Skin epidermis (tissue), 12 donors: ENCODE results near the gene ELANE.
A peak's percentile ranks its signal among the peaks of the same experiment; 100 is the strongest.
"Not testable (repeated sequence)": the region's sequence is repeated elsewhere in the genome, so short reads cannot be mapped to it uniquely, and the experiment has no call there.

Experiments
- H3K27ac ChIP-seq, 21 experiments: fragments of 200-600 bp; sonication (generic) in 11 of 21; one replicate each; pipeline ENCODE4 v1.5.0; 2020; ENCODE audit warnings: mild to moderate bottlenecking in 3 of 21, inconsistent platforms in 2 of 21, moderate library complexity in 2 of 21
- H3K4me3 ChIP-seq, 7 experiments: fragments of 200-600 bp; sonication (generic) in 2 of 7; one replicate each; pipeline ENCODE4 v1.5.0; 2020; ENCODE audit warnings: inconsistent platforms in 2 of 7, mild to moderate bottlenecking in 2 of 7, moderate library complexity in 1 of 7

Gene ELANE

DNA sequence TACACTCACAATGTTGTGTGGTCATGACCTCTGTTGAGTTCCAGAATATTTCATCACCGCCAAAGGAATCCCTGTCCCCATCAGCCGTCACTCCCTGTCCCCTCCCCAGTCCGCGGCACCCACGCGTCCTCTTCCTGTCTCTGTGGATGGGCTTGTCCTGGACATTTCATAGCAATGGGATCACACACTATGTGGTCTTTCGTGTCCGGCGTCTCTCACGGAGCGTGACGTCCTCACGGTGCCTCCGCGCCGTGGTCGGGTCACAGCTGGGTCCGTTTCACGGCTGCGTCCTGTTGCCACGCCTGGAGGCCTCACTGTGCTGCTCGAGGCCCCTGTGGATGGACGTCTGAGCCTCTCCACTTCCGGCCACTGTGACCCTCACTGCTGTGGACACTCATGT lies 17.9 kb upstream of the ELANE start:
- no peak overlapping the region for H3K27ac ChIP-seq
- H3K4me3 ChIP-seq: no peak overlapping the region

DNA sequence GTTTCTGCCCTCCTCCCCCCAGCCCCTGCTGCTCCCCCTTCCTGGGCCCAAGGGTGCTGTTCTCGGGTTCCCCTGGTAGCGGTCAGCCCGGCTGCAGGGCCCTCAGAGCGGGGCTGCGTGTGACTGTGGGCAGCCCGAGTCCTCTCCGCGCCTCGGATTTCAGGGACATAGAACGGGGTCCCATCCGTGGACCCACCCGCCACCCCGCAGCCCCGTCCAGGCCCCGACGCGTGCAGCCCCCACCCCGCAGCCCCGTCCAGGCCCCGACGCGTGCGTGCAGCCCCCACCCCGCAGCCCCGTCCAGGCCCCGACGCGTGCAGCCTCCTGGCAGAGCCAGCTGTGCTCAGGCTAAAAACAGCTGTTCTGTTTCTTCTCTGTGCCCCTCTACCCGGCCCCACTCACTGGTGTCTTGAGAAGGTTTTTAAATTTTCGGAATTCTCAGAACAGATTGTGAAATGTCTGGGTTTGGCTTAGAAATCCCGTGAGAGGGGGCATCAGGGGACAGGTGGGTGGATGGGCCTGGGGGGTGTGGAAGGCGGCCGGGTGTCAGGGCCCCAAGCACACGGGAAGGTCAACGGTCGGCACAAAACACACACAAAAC lies 16.8 kb upstream of the ELANE start:
- Histone ChIP-seq H3K27ac (no peak overlapping the region), H3K4me3 (no peak overlapping the region)

DNA sequence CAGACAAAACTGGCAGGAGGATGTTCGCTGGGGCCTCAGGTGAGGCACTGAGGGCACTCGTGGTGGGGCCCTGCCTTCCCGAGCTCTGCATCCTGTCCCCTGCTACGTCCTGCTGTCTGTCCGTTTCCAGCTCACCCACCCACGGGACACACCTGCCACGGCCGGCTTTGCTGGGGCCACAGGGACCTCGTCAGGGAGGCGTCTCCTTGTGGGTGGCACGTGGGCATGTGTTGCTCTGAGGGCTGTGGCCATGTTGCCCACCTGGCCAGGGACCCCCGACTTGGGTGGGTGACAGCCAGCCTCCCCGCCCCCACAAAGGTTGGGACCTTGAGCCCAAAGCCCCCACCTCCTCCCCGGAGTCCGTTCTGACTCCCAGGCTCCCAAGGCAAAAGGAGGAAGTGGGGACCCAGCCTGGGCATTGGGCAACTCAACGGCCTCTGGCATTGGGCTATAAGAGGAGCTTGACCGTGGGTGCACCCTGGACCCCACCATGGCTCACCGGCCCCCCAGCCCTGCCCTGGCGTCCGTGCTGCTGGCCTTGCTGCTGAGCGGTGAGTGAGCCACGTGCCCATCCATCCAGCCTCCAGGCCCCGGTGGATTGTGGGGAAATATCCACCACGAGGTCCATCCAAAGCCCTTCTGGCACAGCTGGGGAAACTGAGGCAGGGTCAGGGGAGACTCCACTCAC lies 11.4 kb upstream of the ELANE start, which contains the start of gene PRTN3:
PRTN3 (plus strand) TSS at position 481 of the 688 bp plus-strand sequence; CDS start at position 491, 10 bp downstream.
- Histone ChIP-seq H3K4me3 (no peak within 1 kb of the TSS), H3K27ac (no peak within 1 kb of the TSS)

DNA sequence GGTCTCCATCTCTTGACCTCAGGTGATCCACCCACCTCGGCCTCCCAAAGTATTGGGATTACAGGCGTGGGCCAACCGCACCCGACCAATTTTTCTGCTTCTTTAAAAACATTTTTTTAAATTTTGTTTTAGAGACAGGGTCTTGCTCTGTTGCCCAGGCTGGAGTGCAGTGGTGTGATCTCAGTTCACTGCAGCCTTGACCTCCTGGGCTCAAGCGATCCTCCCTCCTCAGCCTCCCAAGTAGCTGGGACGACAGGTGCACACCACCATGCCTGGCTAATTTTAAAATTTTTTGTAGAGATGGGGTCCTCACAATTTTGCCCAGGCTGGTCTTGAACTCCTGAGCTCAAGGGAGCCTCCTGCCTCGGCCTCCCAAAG lies 9.3 kb upstream of the ELANE start:
- H3K4me3 ChIP-seq: not testable (repeated sequence)

DNA sequence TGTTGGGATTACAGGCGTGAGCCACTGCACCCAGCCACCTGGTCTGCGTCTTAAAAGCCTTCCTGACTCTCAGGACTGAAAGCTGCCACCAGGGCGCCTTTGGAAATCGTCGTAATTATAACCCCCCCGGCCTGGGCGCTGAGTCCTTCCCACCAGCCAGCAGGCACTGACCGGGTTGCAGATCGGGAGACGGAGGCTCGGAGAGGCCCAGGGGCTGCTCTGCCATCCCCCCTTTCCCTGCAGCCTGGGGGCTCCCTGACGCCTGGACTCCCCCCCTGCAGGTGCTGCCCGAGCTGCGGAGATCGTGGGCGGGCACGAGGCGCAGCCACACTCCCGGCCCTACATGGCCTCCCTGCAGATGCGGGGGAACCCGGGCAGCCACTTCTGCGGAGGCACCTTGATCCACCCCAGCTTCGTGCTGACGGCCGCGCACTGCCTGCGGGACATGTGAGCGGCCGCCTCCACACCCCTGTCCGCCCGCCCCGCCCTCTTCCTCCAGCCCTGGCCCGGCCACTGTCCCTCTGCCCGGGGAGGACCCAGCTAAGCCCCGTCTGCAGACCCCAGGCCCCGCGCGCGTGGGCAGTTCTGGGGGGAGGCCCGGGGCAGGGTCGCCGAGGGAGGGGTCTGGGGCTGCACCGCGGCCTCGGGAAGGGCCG lies 8.8 kb upstream of the ELANE start:
- peak overlapping the region in 1 of 7 experiments; percentile 15 for H3K4me3 ChIP-seq
- no peak overlapping the region for H3K27ac ChIP-seq

More for the DNA sequence above, 9.3 kb upstream of the ELANE start:
- H3K27ac ChIP-seq: not testable (repeated sequence)

DNA sequence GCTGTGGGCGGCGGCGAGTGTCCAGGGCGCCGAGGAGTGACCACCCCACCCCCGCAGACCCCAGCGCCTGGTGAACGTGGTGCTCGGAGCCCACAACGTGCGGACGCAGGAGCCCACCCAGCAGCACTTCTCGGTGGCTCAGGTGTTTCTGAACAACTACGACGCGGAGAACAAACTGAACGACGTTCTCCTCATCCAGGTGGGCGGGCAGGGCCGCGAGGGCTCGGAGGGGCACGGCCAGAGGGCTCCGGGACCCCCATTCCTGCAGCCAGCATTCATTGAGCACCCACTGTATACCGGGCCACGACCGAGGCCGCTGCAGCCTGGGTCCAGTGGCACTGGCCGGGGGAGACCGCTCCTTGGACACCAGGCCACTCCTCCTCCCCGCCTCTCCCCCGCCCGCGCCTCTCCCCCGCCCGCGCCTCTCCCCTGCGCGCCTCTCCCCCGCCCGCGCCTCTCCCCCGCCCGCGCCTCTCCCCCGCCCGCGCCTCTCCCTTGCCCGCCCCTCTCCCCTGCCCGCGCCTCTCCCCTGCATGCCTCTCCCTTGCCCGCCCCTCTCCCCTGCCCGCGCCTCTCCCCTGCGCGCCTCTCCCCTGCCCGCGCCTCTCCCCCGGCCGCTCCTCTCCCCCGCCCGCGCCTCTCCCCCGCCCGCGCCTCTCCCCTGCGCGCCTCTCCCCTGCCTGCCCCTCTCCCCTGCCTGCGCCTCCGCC lies 8.1 kb upstream of the ELANE start:
- Histone ChIP-seq H3K4me3 (peak overlapping the region in 1 of 7 experiments; percentile 15), H3K27ac (no peak overlapping the region)

DNA sequence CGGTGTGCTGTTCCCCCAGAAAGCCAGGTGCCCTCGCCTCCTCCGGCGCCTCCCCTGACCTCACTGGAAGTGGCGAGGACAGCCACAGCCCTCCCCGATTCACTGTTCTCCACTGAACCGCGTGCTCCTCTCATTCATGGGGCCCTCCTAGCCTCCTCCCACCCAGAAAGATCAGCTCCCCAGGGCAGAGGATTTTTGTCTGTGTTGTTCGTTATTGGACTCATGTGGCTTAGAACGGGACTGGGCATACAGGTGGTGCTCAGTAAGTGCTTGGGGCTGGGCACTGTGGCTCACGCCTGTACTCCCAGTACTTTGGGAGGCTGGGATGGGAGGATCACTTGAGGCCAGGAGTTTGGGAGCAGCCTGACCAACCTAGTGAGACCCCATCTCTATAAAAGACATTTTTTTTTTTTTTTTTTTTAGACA lies 7.5 kb upstream of the ELANE start:
- no peak overlapping the region for H3K27ac ChIP-seq
- H3K4me3 ChIP-seq: no peak overlapping the region

DNA sequence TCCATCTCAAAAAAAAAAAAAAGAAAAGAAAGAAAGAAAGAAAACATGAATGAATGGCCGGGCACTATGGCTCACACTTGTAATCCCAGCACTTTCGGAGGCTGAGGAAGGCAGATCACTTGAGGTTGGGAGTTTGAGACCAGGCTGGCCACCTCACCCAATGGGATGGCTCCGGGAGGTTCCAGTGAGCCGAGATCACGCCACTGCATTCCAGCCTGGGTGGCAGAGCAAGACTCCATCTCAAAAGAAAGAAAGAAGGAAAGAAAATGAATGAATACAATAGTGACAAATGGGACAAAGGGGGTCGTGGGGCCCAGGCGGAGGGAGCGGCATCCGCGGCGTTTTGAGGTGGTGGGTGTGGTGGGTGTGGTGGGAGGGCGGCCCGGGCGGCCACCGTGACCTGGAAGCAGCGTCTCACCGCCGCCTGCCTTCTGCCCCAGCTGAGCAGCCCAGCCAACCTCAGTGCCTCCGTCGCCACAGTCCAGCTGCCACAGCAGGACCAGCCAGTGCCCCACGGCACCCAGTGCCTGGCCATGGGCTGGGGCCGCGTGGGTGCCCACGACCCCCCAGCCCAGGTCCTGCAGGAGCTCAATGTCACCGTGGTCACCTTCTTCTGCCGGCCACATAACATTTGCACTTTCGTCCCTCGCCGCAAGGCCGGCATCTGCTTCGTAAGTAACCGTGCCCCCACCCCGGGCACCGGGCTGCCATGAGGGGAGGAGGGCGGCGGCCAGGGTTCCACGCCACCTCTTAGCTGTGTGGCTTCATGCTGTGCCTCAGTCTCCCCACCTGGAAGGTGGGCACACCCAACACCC lies 6.2 kb upstream of the ELANE start:
- H3K4me3 ChIP-seq: no peak overlapping the region

DNA sequence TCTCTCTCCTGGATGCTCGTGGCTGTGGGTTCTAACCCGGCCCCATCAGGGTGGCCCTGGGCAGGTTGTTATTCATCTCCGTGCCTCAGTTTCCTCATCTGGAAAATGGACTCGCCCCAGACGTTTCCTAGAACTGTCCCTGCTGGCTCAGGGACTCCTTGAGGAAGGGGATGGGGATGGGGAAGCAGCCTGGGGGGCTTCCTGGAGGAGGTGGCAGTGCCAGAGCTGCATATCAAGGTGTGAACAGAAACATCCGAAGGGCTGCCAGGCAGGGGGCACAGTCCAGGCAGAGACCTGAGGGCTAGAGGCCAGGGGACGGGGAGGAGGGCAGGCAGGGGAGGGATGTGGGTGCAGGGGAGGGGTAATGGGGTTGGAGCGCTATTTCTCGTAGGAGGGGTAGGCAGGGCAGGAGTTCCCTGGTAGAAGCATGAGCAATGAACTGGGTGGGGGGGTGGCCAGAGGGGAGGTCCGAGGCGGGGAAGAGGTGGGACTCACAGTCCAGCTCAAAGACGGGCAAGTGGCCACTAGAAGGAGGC lies 3.6 kb upstream of the ELANE start:
- Histone ChIP-seq H3K4me3 (no peak overlapping the region), H3K27ac (peak overlapping the region in 8 of 21 experiments; percentile 35 to 79 (median 54))

More for the DNA sequence above, 6.2 kb upstream of the ELANE start:
- H3K27ac ChIP-seq: no peak overlapping the region

DNA sequence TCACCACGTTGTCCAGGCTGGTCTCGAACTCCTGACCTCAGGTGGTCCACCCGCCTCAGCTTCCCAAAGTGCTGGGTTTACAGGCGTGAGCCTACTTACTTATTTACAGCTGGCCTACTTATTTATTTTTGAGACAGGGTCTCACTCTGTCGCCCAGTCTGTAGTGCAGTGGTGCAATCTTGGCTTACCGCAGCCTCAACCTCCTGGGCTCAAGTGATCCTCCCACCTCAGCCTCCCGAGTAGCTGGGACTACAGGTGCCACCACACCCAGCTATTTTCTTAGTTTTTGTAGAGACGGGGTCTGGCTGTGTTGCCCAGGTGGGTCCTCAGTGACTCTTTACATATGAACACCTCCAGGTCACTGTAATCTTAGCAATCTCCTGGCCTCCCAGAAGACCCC lies 2.9 kb upstream of the ELANE start:
- H3K4me3 ChIP-seq: not testable (repeated sequence)
- peak overlapping the region in 4 of 21 experiments; percentile 23 to 79 (median 52) for H3K27ac ChIP-seq

DNA sequence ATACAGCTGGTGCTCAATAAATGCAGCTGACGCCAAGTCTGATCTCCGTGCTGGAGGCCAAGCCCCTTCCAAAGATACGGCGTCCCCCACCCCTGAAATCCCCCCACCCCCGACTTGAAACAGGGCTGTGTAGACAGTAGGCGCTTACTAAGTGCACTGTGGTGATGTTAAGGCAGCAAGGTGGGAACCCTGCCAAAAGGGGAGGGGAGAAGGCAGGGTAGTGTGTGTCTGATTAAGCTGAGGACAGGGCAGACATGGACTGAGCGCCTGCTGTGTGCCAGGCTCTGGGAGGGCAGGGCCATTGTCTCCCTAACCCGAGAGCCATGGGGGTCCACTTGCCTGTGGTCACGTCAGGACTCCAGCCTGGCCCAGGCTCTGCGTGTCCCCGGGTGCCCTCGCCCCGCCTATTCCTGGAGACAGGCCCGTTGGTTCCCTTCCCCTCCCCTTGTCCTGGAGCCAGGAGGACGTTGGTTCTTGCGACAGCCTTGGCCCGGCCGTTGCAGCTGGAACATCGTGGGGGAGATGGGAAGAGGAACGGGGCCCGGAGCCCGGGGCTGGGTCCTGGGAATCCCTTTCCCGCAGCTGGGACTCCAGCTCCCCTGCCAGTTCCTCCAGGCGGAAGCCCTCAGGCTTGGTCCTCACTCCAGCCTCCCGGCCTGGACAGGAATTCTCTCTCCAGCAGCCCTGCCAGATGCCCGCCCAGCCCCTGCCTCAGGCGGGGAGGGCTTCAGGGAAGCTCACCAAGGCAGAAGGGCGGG lies 1.7 kb upstream of the ELANE start:
- Histone ChIP-seq H3K4me3 (no peak overlapping the region), H3K27ac (peak overlapping the region in 20 of 21 experiments; percentile 0 to 84 (median 48))

DNA sequence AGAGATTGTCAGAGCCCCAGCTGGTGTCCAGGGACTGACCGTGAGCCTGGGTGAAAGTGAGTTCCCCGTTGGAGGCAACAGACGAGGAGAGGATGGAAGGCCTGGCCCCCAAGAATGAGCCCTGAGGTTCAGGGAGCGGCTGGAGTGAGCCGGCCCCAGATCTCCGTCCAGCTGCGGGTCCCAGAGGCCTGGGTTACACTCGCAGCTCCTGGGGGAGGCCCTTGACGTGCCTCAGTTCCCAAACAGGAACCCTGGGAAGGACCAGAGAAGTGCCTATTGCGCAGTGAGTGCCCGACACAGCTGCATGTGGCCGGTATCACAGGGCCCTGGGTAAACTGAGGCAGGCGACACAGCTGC lies 1.1 kb upstream of the ELANE start:
- Histone ChIP-seq H3K27ac (peak overlapping the region in 20 of 21 experiments; percentile 0 to 84 (median 48)), H3K4me3 (no peak overlapping the region)

DNA sequence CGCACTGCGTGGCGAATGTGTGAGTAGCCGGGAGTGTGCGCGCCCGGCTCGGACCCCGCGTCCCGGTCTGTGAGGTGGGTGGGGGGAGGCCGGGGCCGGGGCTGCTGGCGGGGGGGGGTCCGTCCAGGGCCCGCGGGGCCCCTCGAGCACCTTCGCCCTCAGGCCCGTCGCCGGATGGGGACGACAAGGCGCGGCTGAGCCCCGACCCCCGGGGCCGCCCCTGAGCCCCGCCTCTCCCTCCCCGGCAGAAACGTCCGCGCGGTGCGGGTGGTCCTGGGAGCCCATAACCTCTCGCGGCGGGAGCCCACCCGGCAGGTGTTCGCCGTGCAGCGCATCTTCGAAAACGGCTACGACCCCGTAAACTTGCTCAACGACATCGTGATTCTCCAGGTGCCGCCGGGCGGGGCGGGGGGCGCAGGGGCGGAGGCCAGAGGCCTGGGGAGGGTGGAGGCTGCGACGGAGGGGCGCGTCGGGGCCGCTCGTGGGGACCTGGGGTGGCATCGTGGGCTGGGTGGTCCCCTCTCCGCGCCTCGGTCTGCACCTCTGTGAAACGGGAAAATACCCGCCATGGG lies 997 bp downstream of the ELANE start:
- peak overlapping the region in 2 of 21 experiments; percentile 12 to 16 for H3K27ac ChIP-seq
- H3K4me3 ChIP-seq: no peak overlapping the region

DNA sequence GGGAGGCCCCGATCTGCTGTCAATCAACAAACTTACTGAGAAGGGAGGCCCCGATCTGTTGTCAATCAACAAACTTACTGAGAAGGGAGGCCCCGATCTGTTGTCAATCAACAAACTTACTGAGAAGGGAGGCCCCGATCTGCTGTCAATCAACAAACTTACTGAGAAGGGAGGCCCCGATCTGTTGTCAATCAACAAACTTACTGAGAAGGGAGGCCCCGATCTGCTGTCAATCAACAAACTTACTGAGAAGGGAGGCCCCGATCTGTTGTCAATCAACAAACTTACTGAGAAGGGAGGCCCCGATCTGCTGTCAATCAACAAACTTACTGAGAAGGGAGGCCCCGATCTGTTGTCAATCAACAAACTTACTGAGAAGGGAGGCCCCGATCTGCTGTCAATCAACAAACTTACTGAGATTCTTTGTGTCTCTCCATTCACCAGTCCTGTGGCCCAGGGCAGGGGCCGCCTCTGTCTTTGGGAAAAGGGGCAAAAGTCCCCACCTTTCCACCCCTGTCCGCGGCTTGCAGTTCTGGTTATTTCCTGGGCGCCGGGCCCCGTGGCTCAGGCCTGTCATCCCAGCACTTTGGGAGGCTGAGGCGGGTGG lies 1.6 kb downstream of the ELANE start:
- H3K4me3 ChIP-seq: not testable (repeated sequence)

DNA sequence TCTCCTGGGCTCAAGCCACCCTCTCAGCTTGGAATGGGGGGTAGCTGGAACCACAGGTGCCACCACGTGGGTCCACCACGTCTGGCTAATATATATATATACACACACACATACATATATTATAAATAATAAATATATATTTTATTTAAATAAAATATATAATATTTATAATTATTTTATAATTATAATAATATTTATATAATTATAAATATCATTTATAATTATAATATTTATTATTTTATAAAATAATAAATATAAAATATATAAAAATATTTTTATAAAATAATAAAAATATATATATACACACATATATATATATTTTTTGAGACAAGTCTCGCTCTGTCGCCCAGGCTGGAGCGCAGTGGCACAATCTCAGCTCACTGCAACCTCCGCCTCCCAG lies 2.4 kb downstream of the ELANE start:
- H3K27ac ChIP-seq: no peak overlapping the region
- no peak overlapping the region for H3K4me3 ChIP-seq

More for the DNA sequence above, 1.6 kb downstream of the ELANE start:
- not testable (repeated sequence) for H3K27ac ChIP-seq

DNA sequence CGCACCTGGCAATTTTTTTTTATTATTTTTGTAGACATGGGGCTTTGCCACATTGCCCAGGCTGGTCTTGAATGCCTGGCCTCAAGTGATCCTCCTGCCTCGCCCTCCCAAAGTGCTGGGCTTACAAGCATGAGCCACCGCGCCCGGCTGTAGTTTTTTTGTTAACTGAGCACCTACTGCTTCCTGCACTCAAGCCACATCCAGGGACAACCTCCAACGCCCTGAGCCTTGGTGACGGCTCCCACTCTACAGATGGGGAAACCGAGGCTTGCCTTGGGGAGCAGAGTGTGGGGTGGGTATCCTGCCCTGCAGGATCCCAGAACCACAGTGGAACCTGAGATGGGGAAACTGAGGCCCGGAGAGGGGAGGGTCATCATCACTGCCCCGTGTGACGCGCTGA lies 3.0 kb downstream of the ELANE start:
- H3K4me3 ChIP-seq: no peak overlapping the region
- no peak overlapping the region for H3K27ac ChIP-seq

DNA sequence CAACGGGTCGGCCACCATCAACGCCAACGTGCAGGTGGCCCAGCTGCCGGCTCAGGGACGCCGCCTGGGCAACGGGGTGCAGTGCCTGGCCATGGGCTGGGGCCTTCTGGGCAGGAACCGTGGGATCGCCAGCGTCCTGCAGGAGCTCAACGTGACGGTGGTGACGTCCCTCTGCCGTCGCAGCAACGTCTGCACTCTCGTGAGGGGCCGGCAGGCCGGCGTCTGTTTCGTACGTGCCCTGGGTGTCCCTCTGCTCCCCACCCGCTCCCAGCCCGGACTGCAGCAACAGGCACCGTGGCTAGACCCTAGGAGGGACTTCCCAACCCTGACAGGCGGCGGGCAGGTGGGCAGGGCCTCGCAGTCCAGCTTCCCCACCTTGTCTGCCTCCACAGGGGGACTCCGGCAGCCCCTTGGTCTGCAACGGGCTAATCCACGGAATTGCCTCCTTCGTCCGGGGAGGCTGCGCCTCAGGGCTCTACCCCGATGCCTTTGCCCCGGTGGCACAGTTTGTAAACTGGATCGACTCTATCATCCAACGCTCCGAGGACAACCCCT lies 3.5 kb downstream of the ELANE start:
- no peak overlapping the region for H3K27ac ChIP-seq

More for the DNA sequence above, 3.5 kb downstream of the ELANE start:
- no peak overlapping the region for H3K4me3 ChIP-seq
